ENCODE results near the gene TMEM179.

DNA sequence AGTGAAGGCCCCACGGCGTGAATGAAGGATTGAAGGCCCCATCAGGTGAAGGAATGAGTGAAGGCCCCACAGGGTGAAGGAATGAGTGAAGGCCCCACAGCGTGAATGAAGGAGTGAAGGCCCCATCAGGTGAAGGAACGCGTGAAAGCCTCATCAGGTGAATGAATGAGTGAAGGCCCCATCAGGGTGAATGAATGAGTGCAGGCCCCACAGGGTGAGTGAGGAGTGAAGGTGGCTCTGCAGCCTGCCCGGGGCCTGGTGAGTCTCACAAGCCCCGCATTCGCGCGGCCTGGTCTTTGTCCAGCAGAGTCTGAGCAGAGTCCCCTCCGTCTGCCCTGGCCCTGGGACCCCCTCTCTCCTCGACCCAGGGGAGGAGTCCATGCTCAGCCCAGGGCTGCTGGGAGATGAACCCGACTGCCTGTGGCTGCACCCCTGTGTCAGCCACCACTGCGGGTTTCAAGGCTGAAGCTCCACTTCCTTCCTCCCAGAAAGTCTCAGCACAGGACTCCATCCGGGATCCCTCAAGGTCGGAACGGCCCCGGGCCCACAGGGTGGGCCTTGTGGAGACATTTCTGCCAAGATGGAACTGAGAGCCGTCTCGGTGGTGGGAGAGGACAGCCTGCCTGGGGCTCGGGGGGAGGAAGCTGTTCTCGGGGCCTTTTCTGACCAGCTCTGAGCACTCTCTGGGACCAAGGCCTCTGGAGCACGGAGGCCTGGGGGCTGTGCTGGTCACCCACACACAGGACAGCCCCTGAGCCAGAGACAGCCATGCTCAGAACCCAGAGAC is 37.4 kb upstream of the TMEM179 start:
- TF ChIP-seq ARNTL (CRISPR knock-in tag; IDR thresholded peaks at IDR 0.05; ENCODE audit: borderline replicate concordance, low read depth) (no peak), ZFP30 (CRISPR knock-in tag; IDR thresholded peaks at IDR 0.05) (no peak), PPARA (CRISPR knock-in tag; IDR thresholded peaks at IDR 0.05; ENCODE audit: borderline replicate concordance) (no peak), ISL1 (CRISPR knock-in tag; IDR thresholded peaks at IDR 0.05) (no peak), OSR1 (CRISPR knock-in tag; IDR thresholded peaks at IDR 0.05) (no peak), TCF4 (CRISPR knock-in tag; IDR thresholded peaks at IDR 0.05; ENCODE audit: borderline replicate concordance) (no peak)
- TF ChIP-seq, protein P1, sequence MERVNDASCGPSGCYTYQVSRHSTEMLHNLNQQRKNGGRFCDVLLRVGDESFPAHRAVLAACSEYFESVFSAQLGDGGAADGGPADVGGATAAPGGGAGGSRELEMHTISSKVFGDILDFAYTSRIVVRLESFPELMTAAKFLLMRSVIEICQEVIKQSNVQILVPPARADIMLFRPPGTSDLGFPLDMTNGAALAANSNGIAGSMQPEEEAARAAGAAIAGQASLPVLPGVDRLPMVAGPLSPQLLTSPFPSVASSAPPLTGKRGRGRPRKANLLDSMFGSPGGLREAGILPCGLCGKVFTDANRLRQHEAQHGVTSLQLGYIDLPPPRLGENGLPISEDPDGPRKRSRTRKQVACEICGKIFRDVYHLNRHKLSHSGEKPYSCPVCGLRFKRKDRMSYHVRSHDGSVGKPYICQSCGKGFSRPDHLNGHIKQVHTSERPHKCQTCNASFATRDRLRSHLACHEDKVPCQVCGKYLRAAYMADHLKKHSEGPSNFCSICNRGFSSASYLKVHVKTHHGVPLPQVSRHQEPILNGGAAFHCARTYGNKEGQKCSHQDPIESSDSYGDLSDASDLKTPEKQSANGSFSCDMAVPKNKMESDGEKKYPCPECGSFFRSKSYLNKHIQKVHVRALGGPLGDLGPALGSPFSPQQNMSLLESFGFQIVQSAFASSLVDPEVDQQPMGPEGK (CRISPR knock-in tag; IDR thresholded peaks at IDR 0.05; ENCODE audit: borderline replicate concordance), result no peak
- TF ChIP-seq, protein P2, sequence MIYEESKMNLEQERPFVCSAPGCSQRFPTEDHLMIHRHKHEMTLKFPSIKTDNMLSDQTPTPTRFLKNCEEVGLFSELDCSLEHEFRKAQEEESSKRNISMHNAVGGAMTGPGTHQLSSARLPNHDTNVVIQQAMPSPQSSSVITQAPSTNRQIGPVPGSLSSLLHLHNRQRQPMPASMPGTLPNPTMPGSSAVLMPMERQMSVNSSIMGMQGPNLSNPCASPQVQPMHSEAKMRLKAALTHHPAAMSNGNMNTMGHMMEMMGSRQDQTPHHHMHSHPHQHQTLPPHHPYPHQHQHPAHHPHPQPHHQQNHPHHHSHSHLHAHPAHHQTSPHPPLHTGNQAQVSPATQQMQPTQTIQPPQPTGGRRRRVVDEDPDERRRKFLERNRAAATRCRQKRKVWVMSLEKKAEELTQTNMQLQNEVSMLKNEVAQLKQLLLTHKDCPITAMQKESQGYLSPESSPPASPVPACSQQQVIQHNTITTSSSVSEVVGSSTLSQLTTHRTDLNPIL (CRISPR knock-in tag; IDR thresholded peaks at IDR 0.05; ENCODE audit: low read depth), result no peak

Data from SK-N-SH treated with all-trans-retinoic acid at 6 μM for 48 hours (cell line).